GM21825 (cell line): ENCODE results near the gene P2RY8.
"Not testable (repeated sequence)": the region's sequence is repeated elsewhere in the genome, so short reads cannot be mapped to it uniquely, and the experiment has no call there.

ENCODE experiments used
- ATAC-seq: cut with Tn5 transposase; IDR thresholded peaks from one replicate; pipeline ENCODE4 v1.9.1; 2021; ENCODE audit warnings: mild to moderate bottlenecking, moderate library complexity; ENCODE audit not compliant: unreplicated experiment

The P2RY8 gene, protein sequence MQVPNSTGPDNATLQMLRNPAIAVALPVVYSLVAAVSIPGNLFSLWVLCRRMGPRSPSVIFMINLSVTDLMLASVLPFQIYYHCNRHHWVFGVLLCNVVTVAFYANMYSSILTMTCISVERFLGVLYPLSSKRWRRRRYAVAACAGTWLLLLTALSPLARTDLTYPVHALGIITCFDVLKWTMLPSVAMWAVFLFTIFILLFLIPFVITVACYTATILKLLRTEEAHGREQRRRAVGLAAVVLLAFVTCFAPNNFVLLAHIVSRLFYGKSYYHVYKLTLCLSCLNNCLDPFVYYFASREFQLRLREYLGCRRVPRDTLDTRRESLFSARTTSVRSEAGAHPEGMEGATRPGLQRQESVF

DNA sequence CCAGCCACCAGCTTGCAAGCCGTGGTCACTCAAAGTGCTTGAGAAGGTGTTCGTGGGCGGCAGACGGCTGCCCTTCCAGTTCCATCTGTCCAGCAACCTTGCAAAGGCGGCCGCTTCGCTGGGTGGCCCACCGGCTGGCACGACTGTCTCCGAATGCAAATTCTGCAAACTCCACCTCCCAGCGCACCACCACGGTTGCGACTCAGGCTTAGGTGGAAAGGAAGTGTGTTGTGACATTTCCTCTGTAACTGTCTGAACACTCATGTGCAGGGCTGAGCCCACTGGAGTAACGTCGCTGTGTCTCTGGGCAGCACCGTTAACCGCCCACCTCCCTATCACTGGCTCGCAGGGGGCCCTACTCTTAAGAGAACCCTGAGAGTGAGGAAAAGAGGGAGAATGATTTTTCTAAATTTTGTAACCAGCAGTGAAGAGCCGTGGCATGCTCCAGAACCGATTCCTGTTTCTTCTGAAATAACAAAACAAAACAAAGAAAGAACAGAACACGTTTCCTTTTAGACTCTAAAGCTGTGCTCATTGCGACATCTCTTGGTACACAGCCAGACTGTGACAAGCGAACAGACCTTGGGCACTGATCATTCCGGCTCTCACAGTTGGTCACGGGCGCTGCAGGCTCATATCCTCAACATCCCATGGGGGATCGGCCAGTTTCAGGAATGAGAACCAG lies at the start of gene P2RY8:
TSS of gene P2RY8 (minus strand) at position 155 of the 685 bp plus-strand sequence. CDS start 70,627 bp downstream, outside the sequence.
- peak; percentile 64 for ATAC-seq

DNA sequence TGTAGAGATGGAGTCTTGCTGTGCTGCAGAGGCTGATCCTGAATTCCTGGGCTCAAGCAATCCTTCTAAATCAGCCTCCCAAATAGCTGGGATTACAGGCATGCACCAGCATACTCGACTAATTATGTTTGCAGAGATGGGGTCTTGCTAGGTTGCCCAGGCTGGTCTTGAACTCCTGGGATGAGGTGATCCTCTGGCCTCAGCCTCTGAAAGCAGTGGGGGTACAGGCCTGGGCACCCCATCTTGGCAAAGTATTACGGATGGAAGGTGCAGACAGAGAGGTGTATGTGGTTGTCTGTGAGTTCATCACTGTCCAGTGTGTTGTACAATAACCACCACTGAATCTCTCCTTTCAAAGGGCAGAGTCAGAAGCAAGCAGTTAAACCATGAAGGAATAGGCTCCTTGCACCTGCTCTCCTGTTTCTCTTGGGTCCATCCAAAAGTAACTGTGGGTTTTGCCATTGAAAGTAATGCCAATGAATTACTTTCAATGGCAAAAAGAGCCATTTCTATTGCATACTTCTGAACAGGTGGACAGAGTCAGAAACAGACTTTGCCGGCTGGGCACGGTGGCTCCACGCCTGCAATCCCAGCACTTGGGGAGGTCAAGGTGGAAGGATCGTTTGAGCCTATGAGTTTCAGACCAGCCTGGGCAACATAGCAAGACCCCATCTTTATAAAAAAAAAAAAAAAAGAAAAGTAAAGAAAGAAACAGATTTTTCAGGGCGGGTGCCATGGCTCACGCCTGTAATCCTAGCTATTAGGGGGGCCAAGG lies 47.4 kb upstream of the P2RY8 start:
- no peak for ATAC-seq

DNA sequence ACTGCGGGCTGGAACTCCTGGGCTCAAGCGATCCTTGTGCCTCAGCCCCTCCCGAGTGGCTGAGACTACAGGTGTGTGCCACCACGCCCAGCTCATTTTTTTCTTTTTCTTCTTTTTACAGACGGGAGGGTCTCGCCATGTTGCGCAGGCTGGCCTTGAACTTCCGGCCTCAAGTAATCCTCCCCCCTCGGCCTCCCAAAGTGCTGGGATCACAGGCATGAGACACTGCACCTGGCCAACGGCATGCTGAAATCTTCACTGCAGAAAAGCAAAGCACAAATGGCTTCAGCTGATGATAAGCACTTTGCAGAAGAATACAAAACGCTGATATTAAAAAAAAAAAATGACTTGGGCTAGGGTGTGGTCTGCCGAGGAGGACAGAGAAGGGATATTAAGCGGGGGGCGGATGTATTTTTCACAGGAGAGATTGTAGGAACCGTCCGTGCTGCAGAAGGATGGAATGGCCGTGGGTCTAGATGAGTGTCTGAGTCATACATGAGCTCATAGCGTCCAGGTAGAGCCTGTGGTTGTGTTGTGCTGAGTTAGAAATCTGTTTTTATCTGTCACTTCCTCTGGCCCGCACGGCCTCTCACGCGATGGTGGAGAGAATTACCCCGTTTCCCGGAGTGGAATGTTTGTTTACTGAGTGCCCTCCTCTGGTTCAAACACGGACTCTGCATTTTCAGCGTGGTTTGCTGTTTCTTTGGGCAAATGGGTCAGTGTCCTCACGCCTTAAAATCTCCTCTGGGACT lies 45.9 kb upstream of the P2RY8 start:
- ATAC-seq: peak; percentile 57

DNA sequence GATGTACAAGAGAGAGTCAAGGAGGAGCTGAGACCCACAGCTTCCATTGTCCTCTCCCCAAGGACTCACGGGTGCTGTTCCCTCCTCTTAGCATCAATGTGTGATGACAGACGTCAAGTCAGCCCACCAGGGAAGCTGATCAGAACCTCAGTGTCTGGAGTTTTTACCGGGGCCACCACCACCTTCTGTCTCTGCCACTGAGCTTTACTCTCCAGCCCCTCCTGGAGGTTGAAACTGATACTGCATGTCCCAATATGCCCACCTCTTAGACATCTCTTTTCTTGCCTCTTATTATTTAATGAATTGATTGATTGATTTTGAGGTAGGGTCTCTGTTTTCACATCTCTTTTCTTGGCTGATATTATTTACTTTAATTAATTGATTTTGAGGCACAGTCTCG lies 44.1 kb upstream of the P2RY8 start:
- peak; percentile 42 for ATAC-seq

DNA sequence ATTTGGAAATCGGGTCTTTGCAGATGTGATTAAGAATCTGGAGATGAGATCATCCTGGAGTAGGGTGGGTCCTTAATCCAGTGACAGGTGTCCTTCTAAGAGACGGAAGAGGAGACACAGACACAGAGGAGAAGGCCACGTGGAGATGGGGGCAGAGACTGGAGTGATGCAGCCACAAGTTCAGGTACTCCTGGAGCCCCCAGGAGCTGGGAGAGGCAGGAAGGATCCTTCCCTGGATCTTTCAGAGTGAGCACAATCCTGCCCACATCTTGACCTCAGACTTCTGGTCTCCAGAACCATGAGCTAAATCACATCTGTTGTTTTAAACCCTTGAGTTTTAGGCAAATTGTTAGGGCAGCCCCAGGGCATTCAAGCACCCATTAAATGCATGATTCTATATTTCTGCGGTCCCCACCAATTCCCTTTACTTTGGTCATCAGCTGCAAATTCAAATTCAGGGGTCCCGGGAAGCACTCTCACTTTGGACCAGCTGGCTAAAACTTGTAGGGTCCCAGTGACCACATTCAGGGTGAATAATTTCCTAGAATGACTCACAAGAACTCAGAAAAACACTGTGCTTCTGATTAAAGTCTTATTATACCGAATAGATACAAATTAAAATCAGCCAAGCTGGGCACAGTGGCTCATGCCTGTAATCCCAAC lies 41.7 kb upstream of the P2RY8 start:
- no peak for ATAC-seq

DNA sequence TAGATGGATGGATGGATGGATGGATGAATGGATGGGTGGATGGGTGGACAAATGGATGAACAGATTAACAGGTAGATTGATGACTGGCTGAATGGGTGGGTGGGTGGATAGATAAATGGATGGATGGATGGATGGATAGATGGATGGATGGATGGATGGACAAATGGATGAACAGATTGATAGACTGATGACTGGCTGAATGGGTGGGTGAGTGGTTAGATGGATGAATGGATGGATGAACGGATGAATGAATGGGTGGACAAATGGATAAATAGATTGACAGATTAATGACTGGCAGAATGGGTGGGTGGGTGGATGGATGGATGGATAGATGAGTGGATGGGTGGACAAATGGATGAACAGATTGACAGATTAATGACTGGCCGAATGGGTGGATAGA lies 40.9 kb upstream of the P2RY8 start:
- ATAC-seq: no peak

DNA sequence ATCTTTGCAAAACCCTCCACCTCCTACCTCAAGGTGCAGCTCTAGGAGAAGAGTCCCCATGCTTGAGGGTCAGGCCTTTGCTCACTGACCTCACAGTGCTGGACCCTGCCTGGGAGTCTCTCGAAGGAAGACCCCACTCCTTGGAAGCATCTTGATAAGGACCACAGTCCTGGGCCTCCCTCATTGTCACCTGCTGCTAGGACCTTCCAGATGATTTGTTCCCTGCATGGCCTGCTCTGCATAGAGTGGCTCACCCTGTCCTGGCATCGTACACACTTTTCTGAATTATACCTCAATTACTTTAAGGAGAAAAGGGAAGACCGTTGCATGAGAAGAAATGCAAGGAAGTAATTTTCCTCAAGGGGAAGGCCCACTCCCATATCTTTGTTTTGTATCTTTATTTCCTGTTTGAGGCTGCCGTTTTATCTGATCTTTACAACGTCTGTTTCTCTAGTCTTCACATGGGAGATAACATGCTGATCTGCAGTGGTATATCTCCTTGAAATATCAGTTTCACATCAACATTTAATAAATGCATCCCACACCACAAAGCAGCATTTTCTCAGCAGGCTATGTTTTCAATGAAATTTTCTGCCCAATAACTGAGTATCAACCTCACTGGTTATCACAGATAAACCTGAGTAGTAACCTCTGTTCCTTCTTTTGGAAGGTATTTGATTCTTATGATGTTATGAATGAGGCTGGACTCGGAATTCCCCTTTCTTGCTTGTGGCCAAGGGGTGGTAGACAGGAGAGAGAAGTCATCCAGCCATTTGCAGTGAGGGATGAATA lies 39.4 kb upstream of the P2RY8 start:
- no peak for ATAC-seq

DNA sequence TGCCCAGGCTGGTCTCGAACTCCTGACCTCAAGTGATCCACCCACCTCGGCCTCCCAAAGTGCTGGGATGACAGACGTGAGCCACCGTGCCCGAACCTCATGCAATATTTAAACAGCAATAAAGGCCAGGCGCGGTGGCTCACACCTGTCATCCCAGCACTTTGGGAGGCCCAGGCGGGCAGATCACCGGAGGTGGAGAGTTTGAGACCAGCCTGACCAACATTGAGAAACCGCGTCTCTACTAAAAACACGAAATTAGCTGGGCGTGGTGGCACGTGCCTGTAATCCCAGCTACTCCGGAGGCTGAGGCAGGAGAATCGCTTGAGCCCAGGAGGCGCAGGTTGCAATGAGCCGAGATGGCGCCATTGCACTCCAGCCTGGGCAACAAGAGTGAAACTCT lies 37.2 kb upstream of the P2RY8 start:
- ATAC-seq: not testable (repeated sequence)

DNA sequence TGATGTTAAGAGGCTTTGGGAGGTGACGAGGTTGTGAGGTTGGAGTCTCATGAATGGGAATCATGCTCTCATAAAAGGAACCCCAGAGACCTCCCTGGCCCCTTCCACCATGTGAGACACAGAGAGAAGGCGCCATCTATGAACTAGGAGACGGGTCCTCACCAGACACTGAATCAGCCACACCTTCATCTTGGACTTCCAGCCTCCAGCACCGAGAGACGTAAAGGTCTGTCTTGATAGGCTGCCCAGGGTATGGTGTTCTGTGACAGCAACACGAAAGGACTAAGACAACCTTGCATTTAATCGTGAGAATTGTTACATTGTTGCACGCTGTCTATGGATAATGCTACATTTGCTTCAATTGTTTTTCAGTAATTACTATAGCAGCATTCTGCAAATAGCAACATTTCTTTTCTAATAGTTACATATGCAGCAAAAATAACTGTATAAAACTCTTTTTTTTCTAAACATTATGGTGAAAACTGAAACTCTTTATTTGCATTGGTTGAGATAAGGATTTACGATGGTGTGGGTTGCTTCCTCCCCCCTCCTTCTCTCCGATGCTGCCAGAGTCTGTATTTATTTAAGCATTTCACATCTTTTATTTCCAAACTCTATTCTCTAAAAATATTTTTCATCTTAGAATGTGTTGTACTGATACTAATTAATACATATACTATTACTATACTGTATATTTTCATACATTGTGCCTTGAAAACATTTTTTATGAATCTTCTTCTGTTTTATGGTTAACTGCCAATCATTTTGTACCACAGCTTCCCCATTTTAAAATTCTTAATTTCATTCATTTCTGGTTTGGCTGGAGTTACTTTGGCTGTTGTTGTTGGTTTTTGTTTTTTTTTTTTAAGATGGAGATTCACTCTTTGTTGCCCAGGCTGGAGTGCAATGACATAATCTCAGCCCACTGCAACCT lies 28.0 kb upstream of the P2RY8 start:
- ATAC-seq: no peak

DNA sequence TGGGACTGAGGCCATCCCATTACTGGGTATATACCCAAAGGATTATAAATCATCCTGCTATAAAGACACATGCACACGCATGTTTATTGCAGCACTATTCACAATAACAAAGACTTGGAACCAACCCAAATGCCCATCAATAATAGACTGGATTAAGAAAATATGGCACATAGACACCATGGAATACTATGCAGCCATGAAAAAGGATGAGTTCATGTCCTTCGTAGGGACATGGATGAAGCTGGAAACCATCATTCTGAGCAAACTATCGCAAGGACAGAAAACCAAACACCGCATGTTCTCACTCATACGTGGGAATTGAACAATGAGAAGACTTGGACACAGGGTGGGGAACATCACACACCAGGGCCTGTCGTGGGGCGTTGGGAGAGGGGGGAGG lies 27.1 kb upstream of the P2RY8 start:
- not testable (repeated sequence) for ATAC-seq

DNA sequence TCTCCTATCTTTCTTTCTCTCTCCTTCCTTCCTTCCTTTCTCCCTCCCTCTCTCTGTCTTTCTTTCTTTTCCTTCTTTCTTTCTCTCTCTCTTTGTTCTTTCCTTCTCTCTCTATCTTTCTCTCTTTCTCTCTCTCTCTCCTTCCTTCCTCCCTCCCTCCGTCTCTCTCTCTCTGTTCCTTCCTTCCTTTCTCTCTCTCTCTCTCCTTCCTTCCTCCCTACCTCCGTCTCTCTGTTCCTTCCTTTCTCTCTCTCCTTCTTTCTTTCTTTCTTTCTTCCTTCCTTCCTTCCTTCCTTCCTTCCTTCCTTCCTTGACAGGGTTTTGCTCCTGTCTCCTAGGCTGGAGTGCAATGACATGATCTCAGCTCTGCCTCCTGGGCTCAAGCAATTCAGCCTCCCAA lies 24.2 kb upstream of the P2RY8 start:
- no peak for ATAC-seq

DNA sequence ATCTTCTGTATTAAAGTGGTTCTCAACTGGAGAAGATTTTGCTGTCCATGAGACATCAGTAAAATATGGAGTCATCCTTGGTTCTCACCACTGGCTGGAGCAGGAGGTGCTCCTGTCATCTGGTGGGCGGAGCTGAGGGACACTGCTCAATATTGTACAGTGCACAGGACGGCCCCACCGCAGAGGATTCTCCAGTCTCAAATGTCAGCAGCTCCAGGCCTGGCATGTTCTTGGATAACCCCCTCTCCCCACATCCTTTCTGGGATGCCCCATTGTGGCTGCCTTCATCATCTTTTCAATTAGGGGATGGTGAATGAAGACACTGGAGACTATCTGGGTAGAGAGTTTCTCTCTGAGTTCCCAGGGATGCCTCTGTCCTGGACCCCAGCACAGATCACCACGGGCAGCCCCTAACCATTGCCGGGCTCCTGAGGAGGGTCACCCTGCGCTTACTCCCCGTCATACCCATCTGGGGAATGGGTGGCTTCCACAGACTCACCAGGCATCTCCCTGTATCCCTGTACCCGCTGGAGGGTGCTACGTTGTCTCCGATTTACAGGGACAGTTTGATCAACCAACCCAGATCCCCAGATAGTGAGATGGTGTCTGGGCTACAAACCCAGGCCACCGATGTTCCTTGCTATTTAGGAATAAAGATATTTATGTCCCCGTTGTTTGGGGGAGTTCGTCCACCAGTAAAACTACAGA lies 21.9 kb upstream of the P2RY8 start:
- no peak for ATAC-seq

DNA sequence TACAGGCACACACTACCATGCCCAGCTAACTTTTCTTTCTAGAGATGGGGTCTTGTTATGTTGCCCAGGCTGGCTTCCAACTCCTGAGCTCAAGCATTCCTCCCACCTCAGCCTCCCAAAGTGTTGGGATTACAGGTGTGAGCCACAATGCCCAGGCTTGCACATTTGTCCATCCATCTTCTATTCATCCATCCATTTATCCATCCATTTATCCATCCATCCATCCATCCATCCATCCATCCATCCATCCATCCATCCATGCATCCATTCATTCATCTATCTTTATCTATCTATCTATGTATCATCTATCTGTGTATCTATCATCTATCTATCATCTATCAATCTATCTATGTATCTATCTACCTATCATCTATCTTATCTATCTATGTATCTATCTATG lies 20.5 kb upstream of the P2RY8 start:
- ATAC-seq: not testable (repeated sequence)

DNA sequence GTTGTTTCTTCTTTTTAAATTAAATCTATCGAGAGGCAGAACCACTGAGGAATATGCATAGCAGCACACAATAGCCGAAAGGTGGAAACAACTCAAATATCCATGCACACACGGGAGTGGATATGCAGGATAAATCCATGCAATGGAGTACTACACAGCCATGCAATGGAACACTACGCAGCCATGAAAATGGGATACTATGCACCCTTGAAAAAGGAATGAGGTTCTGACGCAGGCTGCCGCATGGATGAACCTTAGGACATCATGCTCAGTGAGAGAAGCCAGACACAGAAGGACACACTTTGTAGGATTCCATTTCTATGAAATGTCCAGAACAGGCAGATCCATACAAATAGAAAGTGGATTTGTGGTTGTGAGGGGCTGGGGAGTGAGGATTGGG lies 18.4 kb upstream of the P2RY8 start:
- ATAC-seq: no peak

DNA sequence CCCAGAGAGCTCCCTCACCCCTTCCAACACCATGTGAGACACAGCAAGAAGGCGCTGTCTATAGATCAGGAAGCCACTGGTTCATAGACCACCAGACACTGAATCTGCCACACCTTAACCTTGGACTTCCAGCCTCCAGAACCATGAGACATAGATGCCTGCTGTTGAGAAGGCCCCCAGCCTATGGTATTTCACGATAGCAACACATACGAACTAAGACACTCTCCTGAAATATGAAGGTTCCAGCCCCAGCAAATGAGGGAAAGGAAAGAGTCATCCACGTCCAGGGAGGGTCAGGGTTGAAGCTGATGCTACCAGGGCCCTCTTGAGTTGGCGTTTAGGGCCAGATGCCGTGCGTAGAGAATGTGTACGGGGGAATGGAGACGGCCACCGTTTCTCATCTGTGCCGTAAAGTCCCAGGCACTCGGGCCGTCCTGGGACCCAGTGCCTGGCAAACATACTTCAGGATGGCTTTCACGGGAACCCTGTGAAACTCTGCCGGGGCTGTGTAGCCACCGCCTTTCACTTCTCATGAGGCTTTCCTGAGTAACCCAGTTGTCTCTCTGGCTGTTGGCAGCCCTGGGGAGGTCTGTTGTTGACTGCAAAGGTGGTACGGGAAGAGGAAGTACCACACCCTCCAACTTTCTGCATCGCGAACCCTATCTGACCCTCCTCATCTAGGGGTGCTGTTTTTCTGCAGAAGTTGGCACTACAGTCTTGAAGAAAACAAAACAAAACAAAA lies 17.7 kb upstream of the P2RY8 start:
- ATAC-seq: no peak

DNA sequence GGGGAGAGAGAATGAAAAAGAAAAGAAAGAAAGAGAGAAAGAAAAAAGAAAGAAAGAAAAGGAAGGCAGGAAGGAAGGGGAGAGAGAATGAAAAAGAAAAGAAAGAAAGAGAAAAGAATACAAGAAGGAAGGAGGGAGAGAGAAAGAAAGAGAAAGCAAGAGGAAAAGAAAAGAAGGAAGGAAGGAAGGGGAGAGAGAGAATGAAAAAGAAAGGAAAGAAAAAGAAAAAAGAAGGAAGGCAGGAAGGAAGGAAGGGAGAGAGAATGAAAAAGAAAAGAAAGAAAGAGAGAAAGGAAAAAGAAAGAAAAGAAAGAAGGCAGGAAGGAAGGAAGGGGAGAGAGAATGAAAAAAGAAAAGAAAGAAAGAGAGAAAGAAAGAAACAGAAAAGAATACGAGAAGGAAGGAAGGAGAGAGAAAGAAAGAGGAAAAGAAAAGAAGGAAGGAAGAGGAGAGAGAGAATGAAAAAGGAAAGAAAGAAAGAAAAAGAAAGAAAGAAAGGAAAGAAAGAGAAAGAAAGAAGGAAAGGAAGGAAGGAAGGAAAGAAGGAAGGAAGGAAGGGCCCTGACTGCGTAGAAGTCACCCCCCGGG lies 15.1 kb upstream of the P2RY8 start:
- ATAC-seq: no peak

DNA sequence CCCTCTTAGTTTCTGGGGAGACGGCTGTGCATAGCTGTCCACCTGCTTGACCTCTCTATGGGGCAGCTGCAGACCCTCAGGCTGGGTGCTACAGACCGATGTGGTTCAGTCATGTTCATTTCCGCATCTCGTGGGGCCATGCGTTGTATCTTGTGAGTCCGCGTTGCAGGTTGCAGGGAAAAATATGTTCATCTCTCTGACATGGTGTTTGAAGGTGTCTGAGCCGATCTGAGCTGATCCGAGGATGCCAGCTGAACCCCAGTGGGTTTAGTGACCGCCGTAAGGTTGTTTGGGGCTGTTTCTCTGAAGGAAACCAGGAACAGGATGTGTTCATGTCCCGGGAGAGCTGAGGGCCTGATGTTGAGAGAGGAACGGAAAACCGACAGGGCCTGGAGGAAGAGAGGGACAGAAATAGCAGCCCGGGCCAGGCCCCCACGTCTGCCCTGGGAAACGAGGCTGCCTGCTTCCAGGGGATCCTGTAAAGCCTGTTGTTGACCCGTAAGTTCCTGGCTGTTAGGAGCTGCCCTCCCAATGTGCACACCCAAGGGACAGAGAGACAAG lies 9.8 kb upstream of the P2RY8 start:
- no peak for ATAC-seq
